HPDE6-E6E7 (cell line): Measurements from ENCODE around the gene SAP30BP.

Experiments
- DNase-seq: peaks from one replicate; pipeline ENCODE4 v3.0.0; 2011; ENCODE audit warnings: missing footprints; ENCODE audit errors: extremely low spot score

The SAP30BP gene

GRCh38 chr17:75666959-75667790, at the start of gene SAP30BP, which contains the start of gene RECQL5:
Gene SAP30BP (plus strand): TSS chr17:75667338. CDS start chr17:75667373, 35 bp downstream.
Gene RECQL5 (minus strand): TSS chr17:75667154. CDS start chr17:75666557, 597 bp downstream.
- peak; percentile 94 for DNase-seq

- DNase-seq, result no peak
Observed at GRCh38 chr17:75617675-75618074, 49.5 kb upstream of the SAP30BP start.

GRCh38 chr17:75619506-75620431, 47.4 kb upstream of the SAP30BP start:
- no peak for DNase-seq

GRCh38 chr17:75621489-75621888, 45.6 kb upstream of the SAP30BP start:
- no peak for DNase-seq

- DNase-seq, result no peak
Observed at GRCh38 chr17:75622076-75622475, 45.1 kb upstream of the SAP30BP start.

GRCh38 chr17:75622771-75623273, 44.3 kb upstream of the SAP30BP start:
- DNase-seq, result no peak

- DNase-seq, result no peak
Observed at GRCh38 chr17:75623386-75623785, 43.8 kb upstream of the SAP30BP start.

GRCh38 chr17:75624021-75624420, 43.1 kb upstream of the SAP30BP start:
- no peak for DNase-seq

- no peak for DNase-seq
Observed at GRCh38 chr17:75624714-75625345, 42.3 kb upstream of the SAP30BP start.

- peak; percentile 62 for DNase-seq
Observed at GRCh38 chr17:75625813-75626486, 41.2 kb upstream of the SAP30BP start.

GRCh38 chr17:75626496-75627038, 40.6 kb upstream of the SAP30BP start:
- DNase-seq, result no peak

GRCh38 chr17:75627094-75627493, 40.0 kb upstream of the SAP30BP start:
- DNase-seq, result no peak

- no peak for DNase-seq
Observed at GRCh38 chr17:75628425-75628824, 38.7 kb upstream of the SAP30BP start.

GRCh38 chr17:75629157-75629556, 38.0 kb upstream of the SAP30BP start:
- DNase-seq, result no peak

- DNase-seq, result no peak
Observed at GRCh38 chr17:75630071-75630917, 36.8 kb upstream of the SAP30BP start.

GRCh38 chr17:75631353-75631752, 35.8 kb upstream of the SAP30BP start:
- DNase-seq, result no peak

- DNase-seq, result no peak
Observed at GRCh38 chr17:75632428-75632827, 34.7 kb upstream of the SAP30BP start.

- DNase-seq, result peak; percentile 93
Observed at GRCh38 chr17:75632863-75633485, 34.2 kb upstream of the SAP30BP start, which contains the start of gene SMIM5. Gene SMIM5 (plus strand): TSS chr17:75633434. CDS start chr17:75640202, 6,768 bp downstream.
